HG03103 (cell line): ENCODE data around the gene MAP3K10.

Experiments used
- ATAC-seq: cut with Tn5 transposase; IDR thresholded peaks from one replicate; pipeline ENCODE4 v1.9.1; 2021; ENCODE audit warnings: low read depth; ENCODE audit not compliant: unreplicated experiment

The MAP3K10 gene

DNA sequence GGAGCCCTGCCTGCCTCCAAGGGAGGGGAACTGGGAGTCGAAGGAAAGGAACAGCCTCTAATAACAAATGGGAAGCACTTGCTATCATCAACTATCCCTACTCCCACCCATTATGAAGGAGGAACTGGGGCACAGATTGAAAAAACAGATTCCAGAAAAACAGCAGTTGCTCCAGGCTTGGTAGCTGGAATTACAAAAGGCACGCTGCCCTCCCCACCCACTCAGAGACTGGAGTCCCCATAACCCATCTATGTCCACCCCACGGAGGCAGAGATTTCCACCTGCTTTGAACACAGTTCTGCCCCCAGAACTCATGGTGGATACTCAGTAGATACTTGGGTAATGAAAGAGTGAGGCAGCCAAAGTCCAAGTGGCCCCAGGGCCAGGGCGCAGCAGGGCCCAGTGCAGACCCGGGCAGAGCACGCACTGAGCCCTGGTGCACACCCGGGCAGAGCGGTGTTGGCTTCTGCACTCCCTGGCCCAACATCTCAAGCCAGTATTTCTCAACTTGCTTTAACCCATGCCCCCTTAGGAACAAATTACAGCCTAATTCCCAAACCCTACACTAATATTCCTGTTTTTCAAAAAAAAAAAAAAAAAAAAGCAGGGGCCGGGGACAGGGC is 54.4 kb downstream of the MAP3K10 start:
- no peak for ATAC-seq

DNA sequence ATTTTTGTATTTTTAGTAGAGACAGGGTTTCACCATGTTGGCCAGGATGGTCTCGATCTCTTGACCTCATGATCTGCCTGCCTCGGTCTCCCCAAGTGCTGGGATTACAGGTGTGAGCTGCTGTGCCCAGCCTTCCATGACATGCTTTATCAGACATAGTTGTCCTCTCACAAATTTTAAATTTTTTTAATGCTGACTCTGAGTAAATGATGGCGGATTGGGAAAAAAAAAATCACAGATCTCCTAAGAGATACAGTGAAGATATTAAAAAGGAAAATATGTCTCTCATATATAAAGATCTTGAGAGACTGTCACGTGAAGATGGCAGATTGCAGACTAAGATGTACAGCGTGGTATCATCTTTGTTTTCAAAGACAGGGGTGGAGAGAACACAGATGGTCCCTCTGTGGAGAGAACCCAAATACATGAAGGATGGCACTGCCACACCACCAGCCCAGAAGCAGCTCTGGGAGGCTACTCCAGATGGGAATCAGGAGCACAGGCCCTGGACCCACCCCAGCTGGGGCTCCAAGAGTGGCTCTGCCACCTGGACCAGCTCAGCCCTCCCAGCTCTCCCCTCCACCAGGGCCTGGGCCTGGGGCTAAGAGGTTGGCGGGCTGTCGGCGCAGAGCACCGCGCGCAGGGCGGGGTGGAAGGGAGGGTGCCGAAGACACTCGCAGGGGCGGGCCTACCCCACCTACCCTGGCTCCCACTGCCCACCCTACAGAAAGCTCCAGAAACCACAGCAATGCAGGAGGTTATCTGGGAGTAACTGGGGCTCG is 55.3 kb downstream of the MAP3K10 start:
- no peak for ATAC-seq

DNA sequence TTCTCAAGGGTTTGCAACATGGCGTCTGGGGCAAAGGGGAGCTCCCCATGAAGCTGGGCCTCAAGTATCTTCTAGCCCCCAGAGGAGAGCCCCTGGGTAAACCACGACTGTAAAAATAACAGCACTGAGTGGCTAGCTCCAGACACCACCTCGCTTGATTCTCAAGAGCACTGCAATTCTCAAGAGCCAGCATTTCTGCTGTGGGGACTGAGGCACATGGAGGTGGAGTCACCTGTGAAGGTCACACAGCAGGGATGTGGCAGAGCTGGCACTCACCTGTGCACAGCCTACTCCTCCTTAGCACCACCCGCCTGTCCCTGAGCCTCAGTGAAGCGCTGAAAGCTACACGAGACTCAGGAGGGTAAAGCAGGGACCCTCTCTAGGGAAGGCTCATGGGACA is 56.0 kb downstream of the MAP3K10 start:
- ATAC-seq, result no peak

DNA sequence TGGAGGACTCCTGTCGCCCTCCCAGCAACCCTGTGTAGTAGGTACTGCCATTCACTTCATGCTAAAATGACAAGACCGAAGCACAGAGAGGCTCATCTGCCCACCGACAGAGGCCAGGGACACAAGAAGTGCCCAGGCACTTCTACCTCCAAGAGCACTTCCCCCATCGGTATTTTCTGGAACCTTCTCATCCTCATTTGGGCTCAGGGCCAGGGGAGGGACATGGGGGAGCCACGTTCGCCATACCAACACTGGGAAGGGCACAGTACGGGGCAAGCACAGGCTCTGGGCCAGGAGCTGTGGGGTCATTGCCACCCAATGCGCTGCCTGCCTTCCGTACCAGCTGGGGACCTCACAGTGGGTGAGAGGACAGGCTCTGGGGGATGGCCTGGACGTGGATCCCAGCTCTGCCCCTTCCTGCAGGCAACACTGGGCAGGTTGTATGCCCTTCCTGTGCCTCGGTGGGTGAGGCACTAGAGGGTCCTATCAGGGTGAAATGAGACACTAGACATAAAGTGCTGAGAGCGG is 56.6 kb downstream of the MAP3K10 start:
- no peak for ATAC-seq

GRCh38 chr19:40249201-40249600 is 58.0 kb downstream of the MAP3K10 start:
- ATAC-seq, result no peak

- no peak for ATAC-seq
Observed at GRCh38 chr19:40249781-40250180, 58.6 kb downstream of the MAP3K10 start.

GRCh38 chr19:40251244-40251643 is 60.0 kb downstream of the MAP3K10 start:
- ATAC-seq, result no peak

- ATAC-seq, result no peak
Observed at GRCh38 chr19:40251991-40252390, 60.8 kb downstream of the MAP3K10 start.

GRCh38 chr19:40252395-40252794 is 61.2 kb downstream of the MAP3K10 start:
- ATAC-seq, result no peak

DNA sequence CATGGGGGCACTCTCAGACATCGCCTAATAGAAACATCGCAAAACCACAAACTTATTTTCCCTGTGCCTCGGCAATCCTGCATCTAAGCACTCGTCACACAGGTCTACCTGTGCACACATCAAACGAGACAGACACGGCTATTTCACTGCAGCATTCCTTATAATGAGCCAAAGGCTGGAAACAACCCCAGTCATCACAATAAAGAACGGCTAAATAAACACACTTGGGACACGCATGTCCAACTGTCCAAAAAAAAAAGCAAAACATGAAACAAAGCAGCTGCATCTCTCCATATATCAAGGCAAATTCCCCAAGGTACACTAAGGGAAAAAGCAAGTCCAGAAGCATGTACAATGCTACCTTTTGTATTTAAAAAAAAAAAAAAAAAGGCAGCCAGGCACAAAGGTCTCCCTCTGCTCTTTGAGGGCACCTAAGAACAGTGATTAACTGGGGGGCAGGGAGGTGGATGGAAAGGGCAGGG is 62.4 kb downstream of the MAP3K10 start:
- ATAC-seq, result no peak

- no peak for ATAC-seq
Observed at GRCh38 chr19:40254714-40255418, 63.6 kb downstream of the MAP3K10 start.

DNA sequence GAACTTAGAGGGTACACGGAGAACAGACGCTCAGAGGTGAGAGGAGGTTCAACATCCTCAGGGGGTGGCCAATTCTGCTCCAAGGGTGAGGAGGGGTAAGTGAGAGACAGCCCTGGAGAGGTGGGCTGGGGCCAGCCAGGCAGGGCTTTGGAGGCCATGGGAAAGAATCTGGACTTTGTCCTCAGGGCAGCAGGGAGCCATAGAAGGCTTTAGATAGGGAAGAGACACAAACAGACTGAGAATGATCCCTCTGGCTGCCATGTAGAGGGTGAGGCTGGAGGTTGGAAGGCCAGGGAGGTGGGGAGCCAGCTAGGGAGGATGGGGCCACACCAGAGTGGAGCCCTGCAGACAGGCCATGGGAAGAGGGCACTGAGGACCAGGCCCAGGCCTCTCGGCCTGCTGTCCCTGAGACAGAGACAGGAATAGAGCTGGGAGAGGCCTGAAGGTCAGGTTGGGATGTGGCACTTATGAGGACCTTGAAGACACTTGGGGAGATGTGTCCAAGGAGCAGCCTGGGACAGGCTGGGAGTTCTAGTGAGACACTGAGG is 64.5 kb downstream of the MAP3K10 start:
- no peak for ATAC-seq

- ATAC-seq, result no peak
Observed at GRCh38 chr19:40256512-40256911, 65.3 kb downstream of the MAP3K10 start.

DNA sequence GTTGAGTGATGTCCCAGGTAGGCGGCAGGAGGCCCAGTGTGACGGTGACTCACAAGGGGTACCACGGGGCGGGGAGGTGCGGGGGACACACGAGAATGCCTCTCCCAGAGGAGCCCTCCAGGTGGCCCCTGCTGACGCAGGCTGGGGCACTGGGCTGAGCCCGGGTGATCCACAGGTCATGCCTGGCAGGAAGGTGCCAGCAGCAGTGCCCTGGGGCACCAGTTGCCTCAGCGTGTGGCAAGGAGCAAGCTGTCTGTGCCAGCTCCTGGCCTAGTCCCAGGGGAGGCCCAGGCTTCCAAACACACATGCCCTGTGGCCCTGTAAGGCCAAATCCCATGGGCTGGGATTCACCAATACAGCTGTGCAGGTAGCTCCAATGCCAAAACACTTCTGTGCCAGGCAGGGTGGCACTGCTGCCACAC is 65.9 kb downstream of the MAP3K10 start:
- ATAC-seq, result no peak

- ATAC-seq, result no peak
Observed at GRCh38 chr19:40261631-40262030, 70.4 kb downstream of the MAP3K10 start.

- ATAC-seq, result no peak
Observed at GRCh38 chr19:40262422-40262821, 71.2 kb downstream of the MAP3K10 start.

DNA sequence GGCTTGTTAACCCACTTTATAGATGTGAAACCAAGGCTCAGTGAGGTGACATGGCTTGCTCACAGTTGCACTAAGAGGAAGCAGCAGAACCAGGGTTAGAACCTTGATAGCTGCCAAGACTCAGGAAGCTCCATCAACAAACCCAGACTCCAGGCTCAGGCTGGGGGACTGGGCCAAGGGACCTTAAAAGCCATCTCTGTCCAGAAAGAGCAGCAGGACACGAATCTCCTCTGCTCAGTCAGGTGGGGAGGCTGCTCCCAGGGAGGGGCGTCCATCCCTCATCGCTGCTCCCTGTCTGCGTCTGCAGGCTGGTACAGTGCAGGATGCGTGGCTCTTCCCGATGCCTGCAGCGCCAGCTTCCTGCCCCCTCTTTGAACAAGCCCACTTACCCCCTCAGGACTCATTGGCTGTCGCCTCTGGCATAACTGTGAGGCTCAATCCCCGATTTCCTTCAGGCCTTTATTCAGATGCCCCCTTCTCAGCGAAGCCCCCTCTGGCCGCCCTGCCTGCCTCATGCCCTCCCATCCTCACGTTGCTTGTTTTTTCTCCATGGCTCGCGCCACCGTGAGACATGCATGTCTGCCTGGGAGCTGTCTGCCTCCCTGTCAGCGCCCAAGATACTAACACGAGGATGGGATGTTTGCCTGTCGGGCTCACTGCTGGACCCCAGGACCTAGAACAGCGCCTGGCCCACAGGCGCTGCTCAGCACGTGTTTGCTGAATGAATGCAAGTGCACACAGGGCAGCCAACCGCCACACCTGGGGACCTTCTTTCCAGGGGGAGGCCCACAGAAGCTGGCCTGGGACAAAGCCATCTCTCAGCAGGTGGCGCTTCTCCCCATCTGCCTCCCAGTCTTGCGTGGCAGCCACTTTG is 72.5 kb downstream of the MAP3K10 start:
- ATAC-seq, result no peak

- no peak for ATAC-seq
Observed at GRCh38 chr19:40264314-40265054, 73.3 kb downstream of the MAP3K10 start.
